H1 (cell line): ENCODE measurements around the gene PRLH. TPM values are rescaled to one million over a fixed set of nuclear protein-coding genes. Genes with fewer than 3 reads are reported as not detected.

ENCODE experiments used
- ATF3 ChIP-seq: IDR thresholded peaks from 2 replicates; pipeline ENCODE4 v1.6.1; 2011; ENCODE audit warnings: low read depth, mild to moderate bottlenecking, low read length; ENCODE audit not compliant: insufficient read depth
- E2F6 ChIP-seq: IDR thresholded peaks from 2 replicates; pipeline ENCODE4 v1.6.1; 2012; ENCODE audit warnings: inconsistent platforms
- polyA plus RNA-seq, 7 experiments: library from polyadenylated mRNA; depleted of rRNA in 3 of 7; stranded (reverse) in 5 of 7; unstranded in 2 of 7; fragments of >200 nt in 5 of 7; fragments of 200-250 nt in 2 of 7; gene quantifications; 1 replicate in 5 of 7; 2 replicates in 1 of 7; 4 replicates in 1 of 7; pipeline versions ENCODE4 v1.2.1 to v1.2.3, GENCODE V29; 2011 to 2013; ENCODE audit warnings: missing spikeins in 2 of 7, mixed read lengths in 2 of 7
- total RNA-seq: library from RNA; stranded (reverse); fragmentation: NEBNext Ultra II Directional; extraction: Animal tissue kit (Norgen Biotek cat#: 25700); gene quantifications from 2 replicates; pipeline ENCODE4 v1.2.1, GENCODE V29; 2021

The PRLH gene
- total and polyA plus RNA-seq, 2 of the 8 experiments (the other 6 are each of a cell fraction or from before 2014, with no cell fraction given), result not detected

GRCh38 chr2:237555560-237555959 is 10.8 kb upstream of the PRLH start (continued):
- TF ChIP-seq E2F6 (no peak), ATF3 (no peak)
